Measurements from ENCODE around the gene MITF.

MITF gene

GRCh38 chr3:69925506-69925905 is 186.2 kb downstream of the MITF start:
- DNase-seq: no peak

- no peak for DNase-seq
Observed at GRCh38 chr3:69926385-69926784, 187.1 kb downstream of the MITF start.

GRCh38 chr3:69927571-69927970 is 188.3 kb downstream of the MITF start:
- no peak for DNase-seq

GRCh38 chr3:69929019-69929418 is 189.8 kb downstream of the MITF start:
- DNase-seq: no peak

- DNase-seq: no peak
Observed at GRCh38 chr3:69930564-69930963, 191.3 kb downstream of the MITF start.

- no peak for DNase-seq
Observed at GRCh38 chr3:69932087-69932486, 192.8 kb downstream of the MITF start.

- DNase-seq: no peak
Observed at GRCh38 chr3:69932501-69932900, 193.2 kb downstream of the MITF start.

GRCh38 chr3:69934398-69934797 is 195.1 kb downstream of the MITF start:
- DNase-seq: no peak

GRCh38 chr3:69936266-69936665 is 197.0 kb downstream of the MITF start:
- no peak for DNase-seq

- DNase-seq: no peak
Observed at GRCh38 chr3:69938061-69938460, 198.8 kb downstream of the MITF start.

GRCh38 chr3:69938931-69939330 is 199.7 kb downstream of the MITF start:
- no peak for DNase-seq

GRCh38 chr3:69941037-69941436 is 201.8 kb downstream of the MITF start:
- no peak for DNase-seq

- no peak for DNase-seq
Observed at GRCh38 chr3:69941439-69942176, 202.3 kb downstream of the MITF start.

- DNase-seq: no peak
Observed at GRCh38 chr3:69944931-69945493, 205.7 kb downstream of the MITF start.

GRCh38 chr3:69948246-69948862 is 209.1 kb downstream of the MITF start:
- DNase-seq: no peak

GRCh38 chr3:69951616-69952015 is 212.4 kb downstream of the MITF start:
- DNase-seq: no peak

- no peak for DNase-seq
Observed at GRCh38 chr3:69959581-69959980, 220.3 kb downstream of the MITF start.

- DNase-seq: no peak
Observed at GRCh38 chr3:69961706-69962439, 222.6 kb downstream of the MITF start.

- DNase-seq: no peak
Observed at GRCh38 chr3:69963643-69964042, 224.4 kb downstream of the MITF start.

- DNase-seq: no peak
Observed at GRCh38 chr3:69967156-69967555, 227.9 kb downstream of the MITF start.

GRCh38 chr3:69970827-69971226 is 231.6 kb downstream of the MITF start:
- DNase-seq: no peak

- no peak for DNase-seq
Observed at GRCh38 chr3:69972672-69973071, 233.4 kb downstream of the MITF start.

GRCh38 chr3:69976021-69976420 is 236.8 kb downstream of the MITF start:
- DNase-seq: no peak

Measured in CD4-positive, alpha-beta T cell treated with Interferon alpha-2 for 1 hour (primary cell).